Neural progenitor cell (in vitro differentiated cells): ENCODE measurements around the gene DUSP3.

Experiments used
- CTCF ChIP-seq: fragments of 200-600 bp; sonication (generic); IDR thresholded peaks from 2 replicates; pipeline ENCODE4 v1.5.1; 2017; ENCODE audit warnings: antibody characterized with exemption, mild to moderate bottlenecking
- EZH2 ChIP-seq: fragments of 200-600 bp; sonication (generic); IDR thresholded peaks from 2 replicates; pipeline ENCODE4 v1.6.1; 2017; ENCODE audit warnings: antibody characterized with exemption, mild to moderate bottlenecking, moderate library complexity

- TF ChIP-seq CTCF = no peak
- TF ChIP-seq EZH2 = no peak
Observed at GRCh38 chr17:43759836-43760235, 18.9 kb downstream of the DUSP3 start.
